GM12801 (cell line): ENCODE data around the gene M1AP.

Source experiments
- CTCF ChIP-seq: IDR thresholded peaks from one replicate; pipeline ENCODE4 v1.5.1; 2011; ENCODE audit warnings: control low read depth; ENCODE audit not compliant: insufficient read length; ENCODE audit errors: extremely low read depth

Gene M1AP

GRCh38 chr2:74548900-74549826 is 99.0 kb downstream of the M1AP start:
- TF ChIP-seq CTCF, result no peak

- TF ChIP-seq CTCF, result no peak
Observed at GRCh38 chr2:74548285-74548899, 99.7 kb downstream of the M1AP start.

GRCh38 chr2:74546004-74546403 is 102.1 kb downstream of the M1AP start:
- TF ChIP-seq CTCF, result no peak

- no peak for TF ChIP-seq CTCF
Observed at GRCh38 chr2:74544634-74545033, 103.5 kb downstream of the M1AP start.

- TF ChIP-seq CTCF, result no peak
Observed at GRCh38 chr2:74542978-74543377, 105.2 kb downstream of the M1AP start.

- no peak for TF ChIP-seq CTCF
Observed at GRCh38 chr2:74540291-74540690, 107.8 kb downstream of the M1AP start.

- TF ChIP-seq CTCF, result no peak
Observed at GRCh38 chr2:74538881-74539339, 109.2 kb downstream of the M1AP start.
